ENCODE results near the gene TMED7.

Gene TMED7

GRCh38 chr5:115626445-115626823 is 598 bp upstream of the TMED7 start:
- no peak for DNase-seq

- peak; percentile 29 for DNase-seq
These were observed 842 bp downstream of the TMED7 start for GRCh38 chr5:115624994-115625393.

- no peak for DNase-seq
These were observed 2.2 kb downstream of the TMED7 start for GRCh38 chr5:115623658-115624057.

GRCh38 chr5:115621365-115621900 is 4.4 kb downstream of the TMED7 start:
- DNase-seq, result no peak

- no peak for DNase-seq
These were observed 8.9 kb downstream of the TMED7 start for GRCh38 chr5:115616892-115617291.

GRCh38 chr5:115616472-115616871 is 9.4 kb downstream of the TMED7 start:
- DNase-seq, result no peak

- no peak for DNase-seq
These were observed 14.0 kb downstream of the TMED7 start for GRCh38 chr5:115611873-115612272.

GRCh38 chr5:115607935-115608334 is 17.9 kb downstream of the TMED7 start:
- DNase-seq, result no peak

- DNase-seq, result no peak
These were observed 20.4 kb downstream of the TMED7 start for GRCh38 chr5:115605436-115605835.

GRCh38 chr5:115602591-115603125 is 23.2 kb downstream of the TMED7 start:
- peak; percentile 45 for DNase-seq

- DNase-seq, result peak; percentile 9
These were observed 23.9 kb downstream of the TMED7 start, which contains the start of gene TICAM2 for GRCh38 chr5:115601701-115602590. TSS of gene TICAM2 (minus strand) at chr5:115602479. CDS start at chr5:115581256, 21,223 bp downstream.

- DNase-seq, result no peak
These were observed 25.1 kb downstream of the TMED7 start for GRCh38 chr5:115600766-115601165.

- no peak for DNase-seq
These were observed 25.9 kb downstream of the TMED7 start for GRCh38 chr5:115599924-115600323.

- DNase-seq, result no peak
These were observed 26.3 kb downstream of the TMED7 start for GRCh38 chr5:115599502-115599901.

- no peak for DNase-seq
These were observed 31.4 kb downstream of the TMED7 start for GRCh38 chr5:115594128-115595047.

GRCh38 chr5:115589043-115589442 is 36.8 kb downstream of the TMED7 start:
- no peak for DNase-seq

GRCh38 chr5:115588640-115589039 is 37.2 kb downstream of the TMED7 start:
- DNase-seq, result no peak

- no peak for DNase-seq
These were observed 39.2 kb downstream of the TMED7 start for GRCh38 chr5:115586525-115587146.

GRCh38 chr5:115585265-115585664 is 40.6 kb downstream of the TMED7 start:
- DNase-seq, result no peak

GRCh38 chr5:115584501-115584900 is 41.3 kb downstream of the TMED7 start:
- DNase-seq, result no peak

- DNase-seq, result no peak
These were observed 42.4 kb downstream of the TMED7 start for GRCh38 chr5:115583474-115583873.

- DNase-seq, result no peak
These were observed 44.9 kb downstream of the TMED7 start for GRCh38 chr5:115580941-115581340.

GRCh38 chr5:115579747-115580173 is 46.1 kb downstream of the TMED7 start:
- DNase-seq, result no peak

Measured in COR-L47 (cell line).